Measurements from ENCODE around the gene DSCAML1.

The DSCAML1 gene

DNA sequence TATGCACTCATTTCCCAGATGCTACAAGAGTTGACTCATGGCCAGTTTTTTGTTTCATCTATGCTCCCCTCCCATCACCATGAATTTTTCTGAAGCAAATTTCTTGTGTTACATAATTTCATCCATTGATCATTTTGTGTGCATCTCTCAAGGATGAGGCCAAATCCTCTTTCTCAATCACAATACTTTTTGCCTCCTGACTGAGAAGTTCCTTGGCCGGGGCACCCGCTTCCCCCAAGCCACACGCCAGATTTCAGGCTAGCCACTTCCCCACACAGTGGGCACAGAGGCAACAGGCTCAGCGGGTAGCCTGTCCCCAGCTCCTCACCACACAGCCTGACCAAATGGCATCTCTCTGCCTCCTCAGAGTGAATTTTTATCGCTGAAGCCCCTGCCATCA lies 9.8 kb upstream of the DSCAML1 start:
- no peak for TF ChIP-seq EZH2 (IDR thresholded peaks at IDR 0.05; ENCODE audit: borderline replicate concordance, low read length)
- TF ChIP-seq, protein P1, sequence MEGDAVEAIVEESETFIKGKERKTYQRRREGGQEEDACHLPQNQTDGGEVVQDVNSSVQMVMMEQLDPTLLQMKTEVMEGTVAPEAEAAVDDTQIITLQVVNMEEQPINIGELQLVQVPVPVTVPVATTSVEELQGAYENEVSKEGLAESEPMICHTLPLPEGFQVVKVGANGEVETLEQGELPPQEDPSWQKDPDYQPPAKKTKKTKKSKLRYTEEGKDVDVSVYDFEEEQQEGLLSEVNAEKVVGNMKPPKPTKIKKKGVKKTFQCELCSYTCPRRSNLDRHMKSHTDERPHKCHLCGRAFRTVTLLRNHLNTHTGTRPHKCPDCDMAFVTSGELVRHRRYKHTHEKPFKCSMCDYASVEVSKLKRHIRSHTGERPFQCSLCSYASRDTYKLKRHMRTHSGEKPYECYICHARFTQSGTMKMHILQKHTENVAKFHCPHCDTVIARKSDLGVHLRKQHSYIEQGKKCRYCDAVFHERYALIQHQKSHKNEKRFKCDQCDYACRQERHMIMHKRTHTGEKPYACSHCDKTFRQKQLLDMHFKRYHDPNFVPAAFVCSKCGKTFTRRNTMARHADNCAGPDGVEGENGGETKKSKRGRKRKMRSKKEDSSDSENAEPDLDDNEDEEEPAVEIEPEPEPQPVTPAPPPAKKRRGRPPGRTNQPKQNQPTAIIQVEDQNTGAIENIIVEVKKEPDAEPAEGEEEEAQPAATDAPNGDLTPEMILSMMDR (IDR thresholded peaks at IDR 0.05; ENCODE audit: low read length): no peak
- H3K36me3 ChIP-seq (ENCODE audit: insufficient read depth, low read length): no peaks in the 10 kb centered on the region
- no peaks in the 10 kb centered on the region for H3K4me1 ChIP-seq (ENCODE audit: insufficient read depth, low read length, severe bottlenecking)
- no peak overlapping the region for H3K9ac ChIP-seq (ENCODE audit: low read length)
- H3K27me3 ChIP-seq (ENCODE audit: insufficient read depth, low read length): 0 out of 2 replicates have a peak, but pooled peaks cover 3% of the 10 kb centered on the region
- no peak overlapping the region for H2AFZ ChIP-seq (ENCODE audit: low read length)
- no peaks in the 10 kb centered on the region for H4K20me1 ChIP-seq (ENCODE audit: insufficient read depth, low read length)
- H3K9me3 ChIP-seq (ENCODE audit: low read length): no peaks in the 10 kb centered on the region
- no peak overlapping the region for H3K4me2 ChIP-seq (ENCODE audit: low read length)
- no peaks in the 10 kb centered on the region for H3K79me2 ChIP-seq (ENCODE audit: insufficient read depth, low read length)
- no peak overlapping the region for H3K4me3 ChIP-seq (ENCODE audit: low read depth, low read length, poor library complexity, severe bottlenecking)
- H3K9me2 ChIP-seq (ENCODE audit: low read depth, low read length): no peaks in the 10 kb centered on the region
- no peak overlapping the region for H3K27ac ChIP-seq (ENCODE audit: low read depth, low read length, poor library complexity, severe bottlenecking)
- H3F3A ChIP-seq (ENCODE audit: insufficient read depth, low read length): no peaks in the 10 kb centered on the region

DNA sequence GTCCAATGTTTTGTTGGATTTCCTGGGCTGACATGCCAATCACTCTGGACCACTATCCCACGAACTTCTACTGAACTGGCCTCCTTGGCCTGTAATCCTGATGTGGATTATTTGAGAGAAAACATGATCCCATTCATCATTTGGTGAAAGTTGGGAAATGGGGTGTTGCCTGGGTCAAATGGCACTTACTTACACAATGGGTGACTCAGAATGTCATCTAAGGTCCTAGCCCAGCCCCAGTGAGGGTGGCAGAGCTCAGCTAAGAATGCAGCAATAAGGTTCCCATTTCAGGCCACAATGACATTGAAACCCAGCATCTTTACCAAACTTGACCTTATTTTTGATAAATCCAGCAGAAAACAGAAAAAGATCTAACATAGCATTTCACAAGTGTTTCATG lies 8.0 kb upstream of the DSCAML1 start:
- Histone ChIP-seq H3K9me3 (ENCODE audit: low read length) (no peaks in the 10 kb centered on the region), H3K27ac (ENCODE audit: low read depth, low read length, poor library complexity, severe bottlenecking) (no peak overlapping the region), H3K4me3 (ENCODE audit: low read depth, low read length, poor library complexity, severe bottlenecking) (no peak overlapping the region), H3K9ac (ENCODE audit: low read length) (no peak overlapping the region), H3K4me1 (ENCODE audit: insufficient read depth, low read length, severe bottlenecking) (no peaks in the 10 kb centered on the region), H3K36me3 (ENCODE audit: insufficient read depth, low read length) (no peaks in the 10 kb centered on the region), H3K79me2 (ENCODE audit: insufficient read depth, low read length) (no peaks in the 10 kb centered on the region), H3F3A (ENCODE audit: insufficient read depth, low read length) (no peaks in the 10 kb centered on the region), H3K4me2 (ENCODE audit: low read length) (no peak overlapping the region), H3K27me3 (ENCODE audit: insufficient read depth, low read length) (0 out of 2 replicates have a peak, but pooled peaks cover 3% of the 10 kb centered on the region), H3K9me2 (ENCODE audit: low read depth, low read length) (no peaks in the 10 kb centered on the region), H2AFZ (ENCODE audit: low read length) (no peak overlapping the region), H4K20me1 (ENCODE audit: insufficient read depth, low read length) (no peaks in the 10 kb centered on the region)
- TF ChIP-seq EZH2 (IDR thresholded peaks at IDR 0.05; ENCODE audit: borderline replicate concordance, low read length): no peak
- TF ChIP-seq, protein P1 (IDR thresholded peaks at IDR 0.05; ENCODE audit: low read length): no peak

DNA sequence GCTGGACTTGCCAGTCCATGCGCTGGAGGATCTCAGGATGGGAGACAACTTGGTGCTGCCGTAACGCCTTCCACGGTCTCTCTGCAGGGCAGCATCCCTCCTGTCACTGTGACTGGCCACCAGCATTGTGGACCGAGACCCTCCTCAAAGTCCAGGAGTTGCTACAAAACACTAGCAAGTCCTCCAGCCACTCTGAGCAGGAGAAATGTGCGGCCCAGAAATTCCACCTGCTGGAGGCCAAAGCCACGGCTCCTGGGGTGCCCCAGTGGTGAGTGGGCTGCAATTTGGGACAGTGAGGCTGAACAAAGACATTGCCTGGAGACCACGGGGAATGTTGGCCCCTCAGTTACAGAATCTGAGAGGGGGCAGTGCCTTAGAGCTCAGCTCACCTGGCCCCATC lies 6.9 kb upstream of the DSCAML1 start:
- no peak overlapping the region for H3K9ac ChIP-seq (ENCODE audit: low read length)
- H3K4me1 ChIP-seq (ENCODE audit: insufficient read depth, low read length, severe bottlenecking): no peaks in the 10 kb centered on the region
- H3K27ac ChIP-seq (ENCODE audit: low read depth, low read length, poor library complexity, severe bottlenecking): no peak overlapping the region
- no peak overlapping the region for H3K4me3 ChIP-seq (ENCODE audit: low read depth, low read length, poor library complexity, severe bottlenecking)
- H3K36me3 ChIP-seq (ENCODE audit: insufficient read depth, low read length): no peaks in the 10 kb centered on the region
- TF ChIP-seq, protein P1 (IDR thresholded peaks at IDR 0.05; ENCODE audit: low read length): no peak
- no peak for TF ChIP-seq EZH2 (IDR thresholded peaks at IDR 0.05; ENCODE audit: borderline replicate concordance, low read length)
- no peaks in the 10 kb centered on the region for H3K9me2 ChIP-seq (ENCODE audit: low read depth, low read length)
- H3K4me2 ChIP-seq (ENCODE audit: low read length): no peak overlapping the region
- H2AFZ ChIP-seq (ENCODE audit: low read length): no peak overlapping the region
- H3K27me3 ChIP-seq (ENCODE audit: insufficient read depth, low read length): 0 out of 2 replicates have a peak, but pooled peaks cover 3% of the 10 kb centered on the region
- no peaks in the 10 kb centered on the region for H4K20me1 ChIP-seq (ENCODE audit: insufficient read depth, low read length)
- no peaks in the 10 kb centered on the region for H3F3A ChIP-seq (ENCODE audit: insufficient read depth, low read length)
- no peaks in the 10 kb centered on the region for H3K79me2 ChIP-seq (ENCODE audit: insufficient read depth, low read length)
- H3K9me3 ChIP-seq (ENCODE audit: low read length): no peaks in the 10 kb centered on the region

Measured in OCI-LY1 (cell line).